GM18870 (cell line): ENCODE measurements around the gene SERINC1.
A peak's percentile ranks its signal among the peaks of the same experiment; 100 is the strongest.

ENCODE experiments used
- ATAC-seq: cut with Tn5 transposase; IDR thresholded peaks from one replicate; pipeline ENCODE4 v1.9.1; 2021; ENCODE audit warnings: moderate library complexity; ENCODE audit not compliant: unreplicated experiment

SERINC1 gene

DNA sequence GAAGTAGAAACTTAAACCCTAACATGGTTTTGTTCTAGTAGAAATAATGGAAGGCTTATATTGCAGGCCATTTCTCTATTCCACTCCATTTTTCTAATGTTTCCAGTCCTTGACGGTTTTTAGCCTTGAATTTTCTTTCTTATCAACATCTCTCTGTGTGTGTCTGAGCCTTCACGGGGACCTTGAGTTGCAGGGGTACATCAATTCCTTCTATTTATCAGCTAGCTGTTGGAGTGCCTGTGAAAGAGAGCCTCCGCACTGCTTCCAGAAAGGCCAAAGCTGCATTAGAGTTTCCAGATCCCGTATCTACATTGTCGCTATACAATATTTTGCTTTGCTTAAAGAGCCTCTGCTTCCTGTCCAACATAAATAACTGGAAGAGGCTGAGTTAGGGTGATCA is 77.6 kb downstream of the SERINC1 start:
- no peak for ATAC-seq

- ATAC-seq = peak; percentile 89
Observed at GRCh38 chr6:122393351-122393896, 78.2 kb downstream of the SERINC1 start.
